HG03439 (cell line): ENCODE data around the gene ARRB2.
"Not testable (repeated sequence)": the region's sequence is repeated elsewhere in the genome, so short reads cannot be mapped to it uniquely, and the experiment has no call there.

ENCODE experiments used
- ATAC-seq: cut with Tn5 transposase; IDR thresholded peaks from one replicate; pipeline ENCODE4 v1.9.1; 2021; ENCODE audit warnings: mild to moderate bottlenecking, moderate library complexity; ENCODE audit not compliant: unreplicated experiment

ARRB2 gene

GRCh38 chr17:4699401-4700056 is 10.9 kb upstream of the ARRB2 start:
- not testable (repeated sequence) for ATAC-seq

GRCh38 chr17:4701116-4701515 is 9.3 kb upstream of the ARRB2 start:
- no peak for ATAC-seq

- ATAC-seq, result no peak
Observed at GRCh38 chr17:4703330-4703691, 7.1 kb upstream of the ARRB2 start.

GRCh38 chr17:4704574-4704907 is 5.9 kb upstream of the ARRB2 start:
- ATAC-seq, result not testable (repeated sequence)

- ATAC-seq, result no peak
Observed at GRCh38 chr17:4704991-4705390, 5.4 kb upstream of the ARRB2 start.

GRCh38 chr17:4706121-4706520 is 4.3 kb upstream of the ARRB2 start:
- ATAC-seq, result no peak

- no peak for ATAC-seq
Observed at GRCh38 chr17:4708436-4708835, 2.0 kb upstream of the ARRB2 start.

GRCh38 chr17:4710693-4711634 is 532 bp downstream of the ARRB2 start:
- peak; percentile 1 for ATAC-seq

GRCh38 chr17:4711661-4712181 is 1.3 kb downstream of the ARRB2 start:
- ATAC-seq, result no peak

GRCh38 chr17:4712526-4712925 is 2.1 kb downstream of the ARRB2 start:
- ATAC-seq, result no peak

- ATAC-seq, result not testable (repeated sequence)
Observed at GRCh38 chr17:4714340-4715062, 4.1 kb downstream of the ARRB2 start.

- ATAC-seq, result no peak
Observed at GRCh38 chr17:4715063-4715744, 4.8 kb downstream of the ARRB2 start.

- no peak for ATAC-seq
Observed at GRCh38 chr17:4716081-4716480, 5.6 kb downstream of the ARRB2 start.

GRCh38 chr17:4717791-4718190 is 7.4 kb downstream of the ARRB2 start:
- no peak for ATAC-seq

- ATAC-seq, result no peak
Observed at GRCh38 chr17:4718276-4718675, 7.8 kb downstream of the ARRB2 start.

GRCh38 chr17:4719146-4719545 is 8.7 kb downstream of the ARRB2 start:
- ATAC-seq, result no peak

- ATAC-seq, result no peak
Observed at GRCh38 chr17:4719684-4720221, 9.3 kb downstream of the ARRB2 start.

GRCh38 chr17:4720787-4721186 is 10.4 kb downstream of the ARRB2 start:
- ATAC-seq, result no peak

- ATAC-seq, result no peak
Observed at GRCh38 chr17:4721203-4722135, 11.0 kb downstream of the ARRB2 start.
